SU-DHL-6 (cell line): ENCODE measurements around the gene CNOT9.

Experiments used
- H2AFZ ChIP-seq: fragments of 200-600 bp; sonication (generic); 2 replicates; pipeline ENCODE4 v1.6.1; 2014; ENCODE audit warnings: low read depth, mild to moderate bottlenecking, moderate library complexity, mixed read lengths, antibody characterized with exemption, low read length; ENCODE audit not compliant: severe bottlenecking
- H3F3A ChIP-seq: fragments of 200-600 bp; shearing (Covaris generic); 2 replicates; pipeline ENCODE4 v1.6.0; 2016; ENCODE audit warnings: antibody characterized with exemption, mild to moderate bottlenecking; ENCODE audit not compliant: insufficient read depth
- H3K27ac ChIP-seq: fragments of 200-600 bp; sonication (generic); 2 replicates; pipeline ENCODE4 v1.5.1; 2016; ENCODE audit warnings: low read depth, mild to moderate bottlenecking, low read length, moderate library complexity, mixed read lengths
- H3K27me3 ChIP-seq: fragments of 200-600 bp; sonication (generic), shearing (Covaris generic); 2 replicates; pipeline ENCODE4 v1.6.0; 2014; ENCODE audit warnings: mild to moderate bottlenecking, low read length
- H3K36me3 ChIP-seq: fragments of 200-600 bp; sonication (generic); 2 replicates; pipeline ENCODE4 v1.6.1; 2014; ENCODE audit warnings: mild to moderate bottlenecking, low read length, mixed read lengths
- H3K4me2 ChIP-seq: fragments of 300-600, 200-600 bp; shearing (Covaris generic), sonication (generic); 2 replicates; pipeline ENCODE4 v1.6.0; 2014; ENCODE audit warnings: low read length, low read depth, mild to moderate bottlenecking; ENCODE audit not compliant: poor library complexity, severe bottlenecking
- H3K4me3 ChIP-seq: fragments of 200-600 bp; sonication (generic); 2 replicates; pipeline ENCODE4 v1.5.1; 2014; ENCODE audit warnings: antibody characterized with exemption, low read length, mild to moderate bottlenecking, mixed read lengths; ENCODE audit not compliant: insufficient read depth, poor library complexity, severe bottlenecking
- H3K79me2 ChIP-seq: fragments of 200-600 bp; sonication (generic); 2 replicates; pipeline ENCODE4 v1.6.1; 2014; ENCODE audit warnings: mild to moderate bottlenecking, low read length, moderate library complexity; ENCODE audit not compliant: insufficient read depth
- H3K9ac ChIP-seq: fragments of 200-600 bp; sonication (generic); 2 replicates; pipeline ENCODE4 v1.7.0; 2014; ENCODE audit warnings: mild to moderate bottlenecking, low read length
- H3K9me2 ChIP-seq: fragments of 200-600 bp; sonication (generic); replicated peaks from 2 replicates; pipeline ENCODE4 v1.6.1; 2014; ENCODE audit warnings: low read length; ENCODE audit not compliant: insufficient read depth
- H3K9me3 ChIP-seq: fragments of 200-600 bp; sonication (generic); 2 replicates; pipeline ENCODE4 v1.6.1; 2014; ENCODE audit warnings: low read length, mixed read lengths; ENCODE audit not compliant: insufficient read depth
- H4K20me1 ChIP-seq: fragments of 200-600 bp; sonication (generic); 2 replicates; pipeline ENCODE4 v1.6.1; 2014; ENCODE audit warnings: low read depth, mild to moderate bottlenecking, antibody characterized with exemption, low read length, moderate library complexity, mixed read lengths
- EZH2phosphoT487 ChIP-seq: fragments of 200-600 bp; sonication (generic), shearing (Covaris generic); conservative IDR thresholded peaks from 2 replicates; pipeline ENCODE4 v1.6.1; 2018; ENCODE audit warnings: mild to moderate bottlenecking, antibody characterized with exemption, low read length, moderate library complexity, mixed read lengths
- TF ChIP-seq, protein P1 (sequence below): fragments of 200-600 bp; sonication (generic); IDR thresholded peaks from one replicate; pipeline ENCODE4 v1.5.1; 2017; ENCODE audit warnings: antibody characterized with exemption, mild to moderate bottlenecking, low read length, moderate library complexity; ENCODE audit not compliant: insufficient read depth, poor library complexity, severe bottlenecking

CNOT9 gene

GRCh38 chr2:218564056-218564455 is 4.6 kb upstream of the CNOT9 start:
- Histone ChIP-seq H3K27me3 (no peaks in the 10 kb centered on the region), H3K4me2 (no peak overlapping the region), H3K9me2 (no peaks in the 10 kb centered on the region), H3K4me3 (no peak overlapping the region), H3F3A (0 out of 2 replicates have a peak, but pooled peaks cover 3% of the 10 kb centered on the region), H3K36me3 (peaks cover 23% of the 10 kb centered on the region; the same call in 1 of the 2 replicates), H3K27ac (no peak overlapping the region), H2AFZ (no peak overlapping the region), H4K20me1 (no peaks in the 10 kb centered on the region; the same call in 1 of the 2 replicates), H3K79me2 (peaks cover 51% of the 10 kb centered on the region), H3K9ac (no peak overlapping the region), H3K9me3 (no peaks in the 10 kb centered on the region)
- TF ChIP-seq EZH2phosphoT487, result no peak
- TF ChIP-seq, protein P1, sequence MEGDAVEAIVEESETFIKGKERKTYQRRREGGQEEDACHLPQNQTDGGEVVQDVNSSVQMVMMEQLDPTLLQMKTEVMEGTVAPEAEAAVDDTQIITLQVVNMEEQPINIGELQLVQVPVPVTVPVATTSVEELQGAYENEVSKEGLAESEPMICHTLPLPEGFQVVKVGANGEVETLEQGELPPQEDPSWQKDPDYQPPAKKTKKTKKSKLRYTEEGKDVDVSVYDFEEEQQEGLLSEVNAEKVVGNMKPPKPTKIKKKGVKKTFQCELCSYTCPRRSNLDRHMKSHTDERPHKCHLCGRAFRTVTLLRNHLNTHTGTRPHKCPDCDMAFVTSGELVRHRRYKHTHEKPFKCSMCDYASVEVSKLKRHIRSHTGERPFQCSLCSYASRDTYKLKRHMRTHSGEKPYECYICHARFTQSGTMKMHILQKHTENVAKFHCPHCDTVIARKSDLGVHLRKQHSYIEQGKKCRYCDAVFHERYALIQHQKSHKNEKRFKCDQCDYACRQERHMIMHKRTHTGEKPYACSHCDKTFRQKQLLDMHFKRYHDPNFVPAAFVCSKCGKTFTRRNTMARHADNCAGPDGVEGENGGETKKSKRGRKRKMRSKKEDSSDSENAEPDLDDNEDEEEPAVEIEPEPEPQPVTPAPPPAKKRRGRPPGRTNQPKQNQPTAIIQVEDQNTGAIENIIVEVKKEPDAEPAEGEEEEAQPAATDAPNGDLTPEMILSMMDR, result no peak

- Histone ChIP-seq H3K4me2 (peak overlapping the region; percentile 86), H3K9me2 (no peaks in the 10 kb centered on the region), H3K27ac (no peak overlapping the region), H3K36me3 (peaks cover 9% of the 10 kb centered on the region), H3K4me3 (peak overlapping the region; percentile 75), H3K79me2 (peaks cover 74% of the 10 kb centered on the region), H3K27me3 (no peaks in the 10 kb centered on the region), H3K9me3 (no peaks in the 10 kb centered on the region), H4K20me1 (no peaks in the 10 kb centered on the region; the same call in 1 of the 2 replicates), H3K9ac (peak overlapping the region; percentile 97; the same call in 1 of the 2 replicates), H2AFZ (no peak overlapping the region), H3F3A (peaks cover 4% of the 10 kb centered on the region; the same call in 1 of the 2 replicates)
- TF ChIP-seq, protein P1, result no peak
- no peak for TF ChIP-seq EZH2phosphoT487
Measured at GRCh38 chr2:218566296-218566695, 2.3 kb upstream of the CNOT9 start.

DNA sequence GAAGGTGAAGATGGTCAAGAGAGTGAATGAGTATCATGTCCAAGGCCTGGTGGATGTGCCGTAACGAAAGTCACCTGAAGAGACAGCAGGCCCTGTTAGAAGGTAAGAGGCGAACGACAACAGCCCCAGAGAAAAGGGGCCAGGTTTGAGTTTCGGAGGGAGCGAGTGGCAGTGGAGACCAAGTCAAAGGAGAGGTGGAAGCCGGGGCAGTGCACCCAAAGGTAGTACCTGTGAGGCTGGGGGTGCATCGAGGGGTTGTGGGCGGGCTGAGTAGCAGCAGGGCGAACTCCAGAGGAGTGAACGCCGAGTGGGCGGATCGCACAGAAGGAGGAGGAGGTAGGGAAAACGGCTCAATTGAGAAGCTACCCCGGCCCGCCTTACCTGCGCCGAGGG is 846 bp upstream of the CNOT9 start:
- Histone ChIP-seq H3K27ac (peak overlapping the region; percentile 57), H4K20me1 (no peaks in the 10 kb centered on the region; the same call in 1 of the 2 replicates), H3K9me3 (no peaks in the 10 kb centered on the region), H2AFZ (peak overlapping the region; percentile 30), H3K4me2 (peak overlapping the region; percentile 86), H3K9me2 (no peaks in the 10 kb centered on the region), H3K36me3 (peaks cover 13% of the 10 kb centered on the region), H3K4me3 (peak overlapping the region; percentile 75), H3K27me3 (no peaks in the 10 kb centered on the region), H3F3A (peaks cover 4% of the 10 kb centered on the region; the same call in 1 of the 2 replicates), H3K9ac (peak overlapping the region; percentile 97), H3K79me2 (peaks cover 89% of the 10 kb centered on the region)
- no peak for TF ChIP-seq EZH2phosphoT487

GRCh38 chr2:218569038-218569431 is 396 bp downstream of the CNOT9 start:
- Histone ChIP-seq H4K20me1 (peaks cover under 1% of the 10 kb centered on the region; the same call in 1 of the 2 replicates), H3K4me3 (peak overlapping the region; percentile 93), H3K79me2 (peaks cover 93% of the 10 kb centered on the region), H3K4me2 (peak overlapping the region; percentile 93), H3K9me3 (no peaks in the 10 kb centered on the region), H3K9me2 (no peaks in the 10 kb centered on the region), H2AFZ (peak overlapping the region; percentile 84), H3K27me3 (no peaks in the 10 kb centered on the region), H3K36me3 (peaks cover 13% of the 10 kb centered on the region), H3K9ac (peak overlapping the region; percentile 97), H3K27ac (peak overlapping the region; percentile 82), H3F3A (peaks cover 4% of the 10 kb centered on the region; the same call in 1 of the 2 replicates)
- TF ChIP-seq EZH2phosphoT487, result no peak
- TF ChIP-seq, protein P1, result no peak
